ENCODE data around the gene TMEM11.

The TMEM11 gene

GRCh38 chr17:21170809-21171208 is 43.2 kb downstream of the TMEM11 start:
- Histone ChIP-seq H3K27ac (replicated peaks) (no peak overlapping the region), H3K27me3 (ENCODE audit: insufficient read depth, poor library complexity, severe bottlenecking) (no peaks in the 10 kb centered on the region), H3K4me3 (replicated peaks; ENCODE audit: insufficient read depth, low read length) (no peak overlapping the region)
- no peak for DNase-seq (ENCODE audit: low read depth in 1 of 2, low spot score in 1 of 2)
- TF ChIP-seq GABPA (IDR thresholded peaks at IDR 0.05; ENCODE audit: low read depth) (no peak), SPI1 (IDR thresholded peaks at IDR 0.05; ENCODE audit: borderline replicate concordance, low read depth) (no peak), POLR2AphosphoS5 (IDR thresholded peaks at IDR 0.05; ENCODE audit: low read depth) (no peak)
- TF ChIP-seq, protein P1, sequence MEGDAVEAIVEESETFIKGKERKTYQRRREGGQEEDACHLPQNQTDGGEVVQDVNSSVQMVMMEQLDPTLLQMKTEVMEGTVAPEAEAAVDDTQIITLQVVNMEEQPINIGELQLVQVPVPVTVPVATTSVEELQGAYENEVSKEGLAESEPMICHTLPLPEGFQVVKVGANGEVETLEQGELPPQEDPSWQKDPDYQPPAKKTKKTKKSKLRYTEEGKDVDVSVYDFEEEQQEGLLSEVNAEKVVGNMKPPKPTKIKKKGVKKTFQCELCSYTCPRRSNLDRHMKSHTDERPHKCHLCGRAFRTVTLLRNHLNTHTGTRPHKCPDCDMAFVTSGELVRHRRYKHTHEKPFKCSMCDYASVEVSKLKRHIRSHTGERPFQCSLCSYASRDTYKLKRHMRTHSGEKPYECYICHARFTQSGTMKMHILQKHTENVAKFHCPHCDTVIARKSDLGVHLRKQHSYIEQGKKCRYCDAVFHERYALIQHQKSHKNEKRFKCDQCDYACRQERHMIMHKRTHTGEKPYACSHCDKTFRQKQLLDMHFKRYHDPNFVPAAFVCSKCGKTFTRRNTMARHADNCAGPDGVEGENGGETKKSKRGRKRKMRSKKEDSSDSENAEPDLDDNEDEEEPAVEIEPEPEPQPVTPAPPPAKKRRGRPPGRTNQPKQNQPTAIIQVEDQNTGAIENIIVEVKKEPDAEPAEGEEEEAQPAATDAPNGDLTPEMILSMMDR (IDR thresholded peaks at IDR 0.05; ENCODE audit: insufficient read depth, low read length): no peak
- TF ChIP-seq, protein P2, sequence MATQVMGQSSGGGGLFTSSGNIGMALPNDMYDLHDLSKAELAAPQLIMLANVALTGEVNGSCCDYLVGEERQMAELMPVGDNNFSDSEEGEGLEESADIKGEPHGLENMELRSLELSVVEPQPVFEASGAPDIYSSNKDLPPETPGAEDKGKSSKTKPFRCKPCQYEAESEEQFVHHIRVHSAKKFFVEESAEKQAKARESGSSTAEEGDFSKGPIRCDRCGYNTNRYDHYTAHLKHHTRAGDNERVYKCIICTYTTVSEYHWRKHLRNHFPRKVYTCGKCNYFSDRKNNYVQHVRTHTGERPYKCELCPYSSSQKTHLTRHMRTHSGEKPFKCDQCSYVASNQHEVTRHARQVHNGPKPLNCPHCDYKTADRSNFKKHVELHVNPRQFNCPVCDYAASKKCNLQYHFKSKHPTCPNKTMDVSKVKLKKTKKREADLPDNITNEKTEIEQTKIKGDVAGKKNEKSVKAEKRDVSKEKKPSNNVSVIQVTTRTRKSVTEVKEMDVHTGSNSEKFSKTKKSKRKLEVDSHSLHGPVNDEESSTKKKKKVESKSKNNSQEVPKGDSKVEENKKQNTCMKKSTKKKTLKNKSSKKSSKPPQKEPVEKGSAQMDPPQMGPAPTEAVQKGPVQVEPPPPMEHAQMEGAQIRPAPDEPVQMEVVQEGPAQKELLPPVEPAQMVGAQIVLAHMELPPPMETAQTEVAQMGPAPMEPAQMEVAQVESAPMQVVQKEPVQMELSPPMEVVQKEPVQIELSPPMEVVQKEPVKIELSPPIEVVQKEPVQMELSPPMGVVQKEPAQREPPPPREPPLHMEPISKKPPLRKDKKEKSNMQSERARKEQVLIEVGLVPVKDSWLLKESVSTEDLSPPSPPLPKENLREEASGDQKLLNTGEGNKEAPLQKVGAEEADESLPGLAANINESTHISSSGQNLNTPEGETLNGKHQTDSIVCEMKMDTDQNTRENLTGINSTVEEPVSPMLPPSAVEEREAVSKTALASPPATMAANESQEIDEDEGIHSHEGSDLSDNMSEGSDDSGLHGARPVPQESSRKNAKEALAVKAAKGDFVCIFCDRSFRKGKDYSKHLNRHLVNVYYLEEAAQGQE (IDR thresholded peaks at IDR 0.05; ENCODE audit: insufficient replicate concordance, low read depth): no peak

GRCh38 chr17:21169496-21169895 is 44.5 kb downstream of the TMEM11 start:
- DNase-seq (ENCODE audit: low read depth in 1 of 2, low spot score in 1 of 2): no peak
- Histone ChIP-seq H3K27ac (replicated peaks) (no peak overlapping the region), H3K27me3 (ENCODE audit: insufficient read depth, poor library complexity, severe bottlenecking) (no peaks in the 10 kb centered on the region), H3K4me3 (replicated peaks; ENCODE audit: insufficient read depth, low read length) (no peak overlapping the region)
- TF ChIP-seq, protein P1 (IDR thresholded peaks at IDR 0.05; ENCODE audit: insufficient read depth, low read length): no peak
- TF ChIP-seq SPI1 (IDR thresholded peaks at IDR 0.05; ENCODE audit: borderline replicate concordance, low read depth) (no peak), GABPA (IDR thresholded peaks at IDR 0.05; ENCODE audit: low read depth) (no peak), POLR2AphosphoS5 (IDR thresholded peaks at IDR 0.05; ENCODE audit: low read depth) (no peak)
- TF ChIP-seq, protein P2 (IDR thresholded peaks at IDR 0.05; ENCODE audit: insufficient replicate concordance, low read depth): no peak

DNA sequence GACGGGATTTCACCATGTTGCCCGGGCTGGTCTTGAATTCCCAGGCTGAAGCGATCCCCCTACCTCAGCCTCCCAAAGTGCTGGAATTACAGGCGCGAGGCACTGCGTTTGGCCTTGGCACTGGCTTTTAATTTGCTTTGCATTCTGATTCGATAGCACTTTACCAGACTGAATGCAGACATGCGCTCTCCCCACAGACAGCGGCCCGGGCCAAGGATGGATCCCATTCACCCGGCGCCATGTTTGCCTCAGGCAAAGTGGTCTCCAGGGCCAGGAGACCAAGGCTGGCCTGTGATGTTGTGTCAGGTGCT is 45.5 kb downstream of the TMEM11 start:
- Histone ChIP-seq H3K27me3 (ENCODE audit: insufficient read depth, poor library complexity, severe bottlenecking) (no peaks in the 10 kb centered on the region), H3K27ac (replicated peaks) (no peak overlapping the region), H3K4me3 (replicated peaks; ENCODE audit: insufficient read depth, low read length) (no peak overlapping the region)
- no peak for DNase-seq (ENCODE audit: low read depth in 1 of 2, low spot score in 1 of 2)
- TF ChIP-seq GABPA (IDR thresholded peaks at IDR 0.05; ENCODE audit: low read depth): no peak
- TF ChIP-seq, protein P2 (IDR thresholded peaks at IDR 0.05; ENCODE audit: insufficient replicate concordance, low read depth): no peak
- TF ChIP-seq POLR2AphosphoS5 (IDR thresholded peaks at IDR 0.05; ENCODE audit: low read depth): no peak
- no peak for TF ChIP-seq SPI1 (IDR thresholded peaks at IDR 0.05; ENCODE audit: borderline replicate concordance, low read depth)
- TF ChIP-seq, protein P1 (IDR thresholded peaks at IDR 0.05; ENCODE audit: insufficient read depth, low read length): no peak
